Measurements from ENCODE around the gene KCTD2.

KCTD2 gene

DNA sequence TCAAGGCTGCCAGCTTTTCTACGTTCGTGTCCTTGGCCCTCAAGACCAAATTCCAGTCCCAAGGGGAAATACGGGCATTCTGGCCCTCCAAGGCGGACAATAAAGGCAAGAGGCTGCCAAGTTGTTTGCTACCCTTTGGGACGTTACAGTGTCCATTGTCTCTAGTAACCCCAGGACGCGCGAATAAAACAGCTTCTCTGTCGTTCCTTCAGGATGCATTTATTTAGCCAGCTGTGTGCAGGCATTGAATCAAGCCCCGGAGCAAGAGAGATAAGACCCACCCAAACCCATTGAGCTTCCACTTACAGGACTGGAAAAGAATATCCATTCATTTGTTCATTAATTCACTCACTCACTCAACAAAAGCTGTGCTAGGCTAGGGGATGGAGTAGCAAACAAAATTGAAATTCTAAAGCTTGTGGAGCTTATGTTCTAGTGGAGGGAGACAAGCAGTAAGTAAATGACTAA is 33.9 kb upstream of the KCTD2 start:
- no peak for DNase-seq (ENCODE audit: low read depth in 1 of 2, low spot score in 1 of 2)
- Histone ChIP-seq H3K4me3 (replicated peaks; ENCODE audit: insufficient read depth, low read length) (peak overlapping the region; percentile 68), H3K27me3 (ENCODE audit: insufficient read depth, poor library complexity, severe bottlenecking) (no peaks in the 10 kb centered on the region), H3K27ac (replicated peaks) (peak overlapping the region; percentile 85)
- TF ChIP-seq, protein P1, sequence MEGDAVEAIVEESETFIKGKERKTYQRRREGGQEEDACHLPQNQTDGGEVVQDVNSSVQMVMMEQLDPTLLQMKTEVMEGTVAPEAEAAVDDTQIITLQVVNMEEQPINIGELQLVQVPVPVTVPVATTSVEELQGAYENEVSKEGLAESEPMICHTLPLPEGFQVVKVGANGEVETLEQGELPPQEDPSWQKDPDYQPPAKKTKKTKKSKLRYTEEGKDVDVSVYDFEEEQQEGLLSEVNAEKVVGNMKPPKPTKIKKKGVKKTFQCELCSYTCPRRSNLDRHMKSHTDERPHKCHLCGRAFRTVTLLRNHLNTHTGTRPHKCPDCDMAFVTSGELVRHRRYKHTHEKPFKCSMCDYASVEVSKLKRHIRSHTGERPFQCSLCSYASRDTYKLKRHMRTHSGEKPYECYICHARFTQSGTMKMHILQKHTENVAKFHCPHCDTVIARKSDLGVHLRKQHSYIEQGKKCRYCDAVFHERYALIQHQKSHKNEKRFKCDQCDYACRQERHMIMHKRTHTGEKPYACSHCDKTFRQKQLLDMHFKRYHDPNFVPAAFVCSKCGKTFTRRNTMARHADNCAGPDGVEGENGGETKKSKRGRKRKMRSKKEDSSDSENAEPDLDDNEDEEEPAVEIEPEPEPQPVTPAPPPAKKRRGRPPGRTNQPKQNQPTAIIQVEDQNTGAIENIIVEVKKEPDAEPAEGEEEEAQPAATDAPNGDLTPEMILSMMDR (IDR thresholded peaks at IDR 0.05; ENCODE audit: insufficient read depth, low read length): no peak

DNA sequence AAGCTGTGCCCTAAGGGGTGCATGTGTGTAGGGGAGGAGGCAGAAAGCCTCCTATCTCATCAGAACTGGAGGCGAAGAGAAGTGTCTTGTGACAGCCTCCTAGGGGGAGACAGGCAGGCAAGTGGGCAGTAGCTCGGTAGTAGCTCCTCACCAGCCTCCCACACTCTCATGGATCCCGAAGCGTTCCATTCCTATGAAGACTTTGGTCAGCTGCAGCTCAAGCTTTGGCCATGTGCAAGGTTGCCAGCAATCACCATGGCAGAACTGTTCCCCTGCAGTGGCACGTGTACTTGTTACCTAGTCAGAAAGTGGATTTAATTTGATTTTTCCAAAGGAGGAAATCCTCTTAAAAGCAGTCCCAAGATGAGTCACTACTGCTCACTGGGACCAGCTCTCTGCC is 27.9 kb upstream of the KCTD2 start:
- Histone ChIP-seq H3K27ac (replicated peaks) (no peak overlapping the region), H3K4me3 (replicated peaks; ENCODE audit: insufficient read depth, low read length) (no peak overlapping the region), H3K27me3 (ENCODE audit: insufficient read depth, poor library complexity, severe bottlenecking) (no peaks in the 10 kb centered on the region)
- no peak for DNase-seq (ENCODE audit: low read depth in 1 of 2, low spot score in 1 of 2)
- TF ChIP-seq POLR2AphosphoS5 (IDR thresholded peaks at IDR 0.05; ENCODE audit: low read depth) (no peak), GABPA (IDR thresholded peaks at IDR 0.05; ENCODE audit: low read depth) (no peak), SPI1 (IDR thresholded peaks at IDR 0.05; ENCODE audit: borderline replicate concordance, low read depth) (no peak)
- TF ChIP-seq, protein P2, sequence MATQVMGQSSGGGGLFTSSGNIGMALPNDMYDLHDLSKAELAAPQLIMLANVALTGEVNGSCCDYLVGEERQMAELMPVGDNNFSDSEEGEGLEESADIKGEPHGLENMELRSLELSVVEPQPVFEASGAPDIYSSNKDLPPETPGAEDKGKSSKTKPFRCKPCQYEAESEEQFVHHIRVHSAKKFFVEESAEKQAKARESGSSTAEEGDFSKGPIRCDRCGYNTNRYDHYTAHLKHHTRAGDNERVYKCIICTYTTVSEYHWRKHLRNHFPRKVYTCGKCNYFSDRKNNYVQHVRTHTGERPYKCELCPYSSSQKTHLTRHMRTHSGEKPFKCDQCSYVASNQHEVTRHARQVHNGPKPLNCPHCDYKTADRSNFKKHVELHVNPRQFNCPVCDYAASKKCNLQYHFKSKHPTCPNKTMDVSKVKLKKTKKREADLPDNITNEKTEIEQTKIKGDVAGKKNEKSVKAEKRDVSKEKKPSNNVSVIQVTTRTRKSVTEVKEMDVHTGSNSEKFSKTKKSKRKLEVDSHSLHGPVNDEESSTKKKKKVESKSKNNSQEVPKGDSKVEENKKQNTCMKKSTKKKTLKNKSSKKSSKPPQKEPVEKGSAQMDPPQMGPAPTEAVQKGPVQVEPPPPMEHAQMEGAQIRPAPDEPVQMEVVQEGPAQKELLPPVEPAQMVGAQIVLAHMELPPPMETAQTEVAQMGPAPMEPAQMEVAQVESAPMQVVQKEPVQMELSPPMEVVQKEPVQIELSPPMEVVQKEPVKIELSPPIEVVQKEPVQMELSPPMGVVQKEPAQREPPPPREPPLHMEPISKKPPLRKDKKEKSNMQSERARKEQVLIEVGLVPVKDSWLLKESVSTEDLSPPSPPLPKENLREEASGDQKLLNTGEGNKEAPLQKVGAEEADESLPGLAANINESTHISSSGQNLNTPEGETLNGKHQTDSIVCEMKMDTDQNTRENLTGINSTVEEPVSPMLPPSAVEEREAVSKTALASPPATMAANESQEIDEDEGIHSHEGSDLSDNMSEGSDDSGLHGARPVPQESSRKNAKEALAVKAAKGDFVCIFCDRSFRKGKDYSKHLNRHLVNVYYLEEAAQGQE (IDR thresholded peaks at IDR 0.05; ENCODE audit: insufficient replicate concordance, low read depth): no peak

DNA sequence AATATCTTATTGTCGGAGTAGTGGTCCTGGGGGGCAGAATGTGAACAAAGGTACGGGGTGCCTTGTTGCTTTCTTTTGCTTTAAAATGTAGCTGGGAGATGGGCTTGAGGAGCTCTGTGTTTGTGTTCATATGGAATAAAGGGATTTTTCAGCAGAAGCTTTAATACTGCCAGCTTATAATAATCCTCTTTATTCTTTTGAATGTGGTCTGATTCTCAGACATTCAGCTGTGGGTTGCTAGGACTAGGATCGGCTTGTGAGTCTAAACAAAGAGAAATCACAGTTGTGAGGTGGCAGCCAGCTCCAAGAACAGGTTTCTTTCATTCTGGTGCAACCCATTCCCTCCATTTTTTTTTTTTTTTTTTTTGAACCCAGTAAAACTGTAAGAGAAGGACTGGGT is 27.3 kb upstream of the KCTD2 start:
- no peaks in the 10 kb centered on the region for H3K27me3 ChIP-seq (ENCODE audit: insufficient read depth, poor library complexity, severe bottlenecking)
- DNase-seq (ENCODE audit: low read depth in 1 of 2, low spot score in 1 of 2): no peak
- no peak for TF ChIP-seq POLR2AphosphoS5 (IDR thresholded peaks at IDR 0.05; ENCODE audit: low read depth)
- TF ChIP-seq GABPA (IDR thresholded peaks at IDR 0.05; ENCODE audit: low read depth): no peak
- TF ChIP-seq SPI1 (IDR thresholded peaks at IDR 0.05; ENCODE audit: borderline replicate concordance, low read depth): no peak
- TF ChIP-seq, protein P1 (IDR thresholded peaks at IDR 0.05; ENCODE audit: insufficient read depth, low read length): no peak
- no peak overlapping the region for H3K27ac ChIP-seq (replicated peaks)
- H3K4me3 ChIP-seq (replicated peaks; ENCODE audit: insufficient read depth, low read length): no peak overlapping the region

DNA sequence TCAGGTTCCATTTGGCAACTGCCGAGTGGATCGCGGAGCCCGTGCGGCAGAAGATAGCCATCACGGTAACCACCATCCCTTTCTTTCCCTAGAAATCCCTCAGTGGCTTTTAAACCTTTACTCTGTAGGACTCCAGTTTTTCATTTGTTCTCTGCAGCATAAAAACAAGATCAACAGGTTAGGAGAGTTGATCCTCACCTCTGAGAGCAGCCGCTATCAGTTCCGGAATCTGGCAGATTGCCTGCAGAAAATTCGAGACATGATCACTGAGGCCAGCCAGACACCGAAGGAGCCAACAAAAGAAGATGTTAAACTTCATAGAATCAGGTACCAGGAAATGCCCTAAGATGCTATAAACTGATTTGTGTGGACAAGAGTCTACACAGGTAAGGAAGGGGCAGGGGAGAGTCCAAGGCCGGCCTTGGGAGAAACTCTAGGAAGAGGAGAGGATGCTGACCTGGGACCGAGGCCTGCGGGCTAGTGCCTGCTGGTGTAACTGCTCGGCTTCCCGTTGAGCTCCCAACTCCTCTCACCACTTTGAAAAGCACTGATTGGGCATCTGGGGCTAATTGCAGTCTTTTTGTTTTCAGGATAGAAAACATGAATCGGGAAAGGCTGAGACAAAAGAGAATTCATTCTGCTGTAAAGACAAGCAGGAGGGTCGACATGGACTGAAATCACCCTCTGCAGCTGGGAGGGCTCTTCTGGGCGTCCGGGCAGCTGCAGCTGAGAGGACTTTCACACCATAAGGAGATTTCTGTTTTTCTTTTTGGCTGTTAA is 26.5 kb upstream of the KCTD2 start:
- Histone ChIP-seq H3K27ac (replicated peaks) (no peak overlapping the region), H3K4me3 (replicated peaks; ENCODE audit: insufficient read depth, low read length) (no peak overlapping the region), H3K27me3 (ENCODE audit: insufficient read depth, poor library complexity, severe bottlenecking) (no peaks in the 10 kb centered on the region)
- DNase-seq (ENCODE audit: low read depth in 1 of 2, low spot score in 1 of 2): no peak
- TF ChIP-seq GABPA (IDR thresholded peaks at IDR 0.05; ENCODE audit: low read depth) (no peak), SPI1 (IDR thresholded peaks at IDR 0.05; ENCODE audit: borderline replicate concordance, low read depth) (no peak), POLR2AphosphoS5 (IDR thresholded peaks at IDR 0.05; ENCODE audit: low read depth) (no peak)
- TF ChIP-seq, protein P2 (IDR thresholded peaks at IDR 0.05; ENCODE audit: insufficient replicate concordance, low read depth): no peak
- TF ChIP-seq, protein P1 (IDR thresholded peaks at IDR 0.05; ENCODE audit: insufficient read depth, low read length): no peak
